Measurements from ENCODE around the gene ARMCX4.

The ARMCX4 gene

GRCh38 chrX:101485212-101485949 is at the start of gene ARMCX4:
Gene ARMCX4, plus strand, starts transcription at chrX:101485456. Its CDS starts 3,134 bp downstream, at chrX:101488590.
- H3K36me3 ChIP-seq (ENCODE audit: control insufficient read depth, insufficient read depth, low read length) = no peaks in the 10 kb centered on the region
- no peaks in the 10 kb centered on the region for H3K27me3 ChIP-seq (replicated peaks; ENCODE audit: control insufficient read depth, insufficient read depth, low read length)
- TF ChIP-seq CTCF (IDR thresholded peaks at IDR 0.05; ENCODE audit: insufficient read depth, low read length, poor library complexity, severe bottlenecking) = no peak
- peak within 1 kb of the TSS; percentile 53 for H3K4me3 ChIP-seq (replicated peaks; ENCODE audit: low read depth, low read length)
- DNase-seq (ENCODE audit: extremely low read depth, insufficient read length) = peak; percentile 13

GRCh38 chrX:101442085-101442484 is 43.2 kb upstream of the ARMCX4 start:
- no peak for TF ChIP-seq CTCF (IDR thresholded peaks at IDR 0.05; ENCODE audit: insufficient read depth, low read length, poor library complexity, severe bottlenecking)
- Histone ChIP-seq H3K36me3 (ENCODE audit: control insufficient read depth, insufficient read depth, low read length) (no peaks in the 10 kb centered on the region; the same call in 1 of the 2 replicates), H3K27me3 (replicated peaks; ENCODE audit: control insufficient read depth, insufficient read depth, low read length) (no peaks in the 10 kb centered on the region), H3K4me3 (replicated peaks; ENCODE audit: low read depth, low read length) (no peak overlapping the region)
- DNase-seq (ENCODE audit: extremely low read depth, insufficient read length) = no peak

DNA sequence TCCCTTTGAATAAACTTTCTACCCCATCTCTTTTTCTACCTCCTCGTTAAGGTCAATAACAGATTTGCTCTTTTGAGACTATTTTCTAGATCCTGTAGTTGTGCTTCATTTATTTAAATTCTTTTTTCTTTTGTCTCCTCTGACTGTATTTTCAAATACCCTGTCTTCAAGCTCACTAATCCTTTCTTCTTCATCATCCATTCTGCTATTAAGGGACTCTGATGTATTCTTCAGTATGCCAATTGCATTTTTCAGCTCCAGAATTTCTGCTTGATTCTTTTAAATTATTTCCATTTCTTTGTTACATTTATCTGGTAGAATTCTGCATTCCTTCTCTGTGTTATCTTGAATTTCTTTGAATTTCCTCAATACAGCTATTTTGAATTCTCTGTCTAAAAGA is 36.0 kb upstream of the ARMCX4 start:
- TF ChIP-seq CTCF (IDR thresholded peaks at IDR 0.05; ENCODE audit: insufficient read depth, low read length, poor library complexity, severe bottlenecking) = no peak
- no peaks in the 10 kb centered on the region for H3K36me3 ChIP-seq (ENCODE audit: control insufficient read depth, insufficient read depth, low read length)
- H3K4me3 ChIP-seq (replicated peaks; ENCODE audit: low read depth, low read length) = no peak overlapping the region
- H3K27me3 ChIP-seq (replicated peaks; ENCODE audit: control insufficient read depth, insufficient read depth, low read length) = no peaks in the 10 kb centered on the region
- no peak for DNase-seq (ENCODE audit: extremely low read depth, insufficient read length)

- H3K36me3 ChIP-seq (ENCODE audit: control insufficient read depth, insufficient read depth, low read length) = no peaks in the 10 kb centered on the region
- H3K27me3 ChIP-seq (replicated peaks; ENCODE audit: control insufficient read depth, insufficient read depth, low read length) = no peaks in the 10 kb centered on the region
- no peak overlapping the region for H3K4me3 ChIP-seq (replicated peaks; ENCODE audit: low read depth, low read length)
- no peak for DNase-seq (ENCODE audit: extremely low read depth, insufficient read length)
- no peak for TF ChIP-seq CTCF (IDR thresholded peaks at IDR 0.05; ENCODE audit: insufficient read depth, low read length, poor library complexity, severe bottlenecking)
Observed at GRCh38 chrX:101450085-101450484, 35.2 kb upstream of the ARMCX4 start.

DNA sequence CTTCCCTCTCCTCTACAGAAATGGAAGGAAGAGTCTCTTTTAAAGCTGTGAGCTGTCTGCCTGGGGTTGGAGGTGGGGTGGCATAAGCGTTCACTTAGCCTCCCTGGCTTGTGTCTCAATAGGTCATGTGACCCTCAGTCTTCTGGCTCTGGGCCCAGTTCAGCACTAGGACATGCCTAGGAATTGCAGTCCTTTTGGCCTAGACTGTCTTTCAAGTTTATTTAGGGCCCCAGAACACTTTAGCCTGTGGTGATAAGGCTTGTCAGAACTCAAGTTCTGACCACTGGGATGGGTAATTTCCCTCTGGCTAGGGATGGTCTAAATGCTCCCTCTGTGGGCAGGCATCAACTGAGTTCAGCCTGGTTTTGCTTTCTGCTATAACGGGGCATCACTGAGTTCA is 34.3 kb upstream of the ARMCX4 start:
- no peak for DNase-seq (ENCODE audit: extremely low read depth, insufficient read length)
- Histone ChIP-seq H3K4me3 (replicated peaks; ENCODE audit: low read depth, low read length) (no peak overlapping the region), H3K27me3 (replicated peaks; ENCODE audit: control insufficient read depth, insufficient read depth, low read length) (no peaks in the 10 kb centered on the region)

More for the DNA sequence above, 34.3 kb upstream of the ARMCX4 start:
- no peak for TF ChIP-seq CTCF (IDR thresholded peaks at IDR 0.05; ENCODE audit: insufficient read depth, low read length, poor library complexity, severe bottlenecking)
- no peaks in the 10 kb centered on the region for H3K36me3 ChIP-seq (ENCODE audit: control insufficient read depth, insufficient read depth, low read length)
